HG03025 (cell line): Measurements from ENCODE around the gene TXNDC16.
"Not testable (repeated sequence)": the region's sequence is repeated elsewhere in the genome, so short reads cannot be mapped to it uniquely, and the experiment has no call there.

Experiments used
- ATAC-seq: cut with Tn5 transposase; IDR thresholded peaks from one replicate; pipeline ENCODE4 v1.9.1; 2021; ENCODE audit warnings: mild to moderate bottlenecking, moderate library complexity; ENCODE audit not compliant: unreplicated experiment, low FRiP score

TXNDC16 gene

DNA sequence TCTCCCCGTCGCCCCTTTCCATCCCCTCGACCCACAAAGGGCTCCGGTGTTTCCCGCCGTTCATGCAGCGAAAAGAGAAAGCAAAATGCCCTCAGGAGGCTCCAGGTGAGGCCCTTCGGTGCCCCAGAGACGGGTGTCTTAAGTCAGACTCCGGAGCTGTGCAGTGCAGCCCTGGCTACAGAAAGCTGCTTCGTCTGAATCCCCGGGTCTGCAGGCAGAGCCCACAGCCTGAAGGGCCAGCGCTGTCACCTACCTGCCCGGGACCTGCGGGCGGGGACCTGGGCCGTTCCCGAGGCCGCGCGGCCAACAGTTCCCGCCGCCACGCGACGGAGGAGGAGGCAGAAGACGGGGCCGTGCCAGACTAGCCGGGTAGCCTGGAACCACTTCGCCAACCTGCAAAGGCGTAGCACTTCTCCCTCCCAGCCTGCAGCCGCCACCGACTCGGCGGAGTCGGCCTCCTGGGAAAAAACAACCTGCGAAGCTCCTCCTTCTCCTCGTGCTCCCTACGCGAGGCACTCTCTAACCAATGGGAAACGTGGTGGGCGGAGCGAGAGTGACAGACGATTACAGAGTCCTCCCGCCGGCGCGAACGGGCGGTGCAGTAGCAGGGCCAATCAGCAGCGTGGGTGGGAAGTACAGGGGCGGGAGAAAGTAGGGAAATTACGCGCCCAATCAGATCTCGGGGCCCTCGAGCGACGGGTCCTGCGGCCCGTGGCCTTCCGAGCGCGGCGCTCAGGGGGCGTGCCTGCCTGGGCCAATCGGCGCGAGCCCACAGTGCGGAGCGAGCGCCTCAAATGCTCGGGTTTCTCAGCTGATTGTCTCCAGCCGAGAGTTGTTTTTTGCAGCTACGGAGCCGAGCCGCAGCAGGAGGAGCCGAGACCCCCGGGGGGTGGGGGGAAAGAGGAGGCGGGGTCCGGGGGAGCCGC is at the start of gene TXNDC16, which contains the start of gene GPR137C:
TXNDC16 (minus strand) TSS at position 443 of the 926 bp plus-strand sequence. CDS start 8,948 bp downstream, outside the sequence.
GPR137C (plus strand) TSS at position 774 of the 926 bp plus-strand sequence. CDS start 312 bp downstream, outside the sequence.
- ATAC-seq = peak; percentile 91

GRCh38 chr14:52599974-52600373 is 47.7 kb upstream of the TXNDC16 start:
- no peak for ATAC-seq

GRCh38 chr14:52598568-52598967 is 46.3 kb upstream of the TXNDC16 start:
- ATAC-seq = no peak

DNA sequence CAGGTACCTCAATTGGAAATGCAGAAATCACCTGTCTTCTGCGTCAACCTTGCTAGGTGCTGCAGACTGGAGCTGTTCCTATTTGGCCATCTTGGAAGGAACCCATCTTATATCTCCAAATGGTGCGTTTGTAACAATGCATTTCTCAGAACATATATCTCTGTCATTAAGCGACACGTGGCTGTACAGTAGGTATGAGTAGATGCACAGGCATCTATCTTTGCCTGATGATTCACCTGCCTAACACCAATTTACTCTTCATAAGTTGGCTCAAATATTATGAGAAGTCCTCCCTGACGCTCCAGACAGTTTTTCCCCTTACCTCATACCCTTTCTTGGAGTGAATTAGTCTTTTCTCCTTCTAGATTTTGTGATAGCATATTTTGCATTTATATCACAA is 44.6 kb upstream of the TXNDC16 start:
- ATAC-seq = no peak

- ATAC-seq = no peak
These were observed 44.0 kb upstream of the TXNDC16 start for GRCh38 chr14:52596320-52596719.

DNA sequence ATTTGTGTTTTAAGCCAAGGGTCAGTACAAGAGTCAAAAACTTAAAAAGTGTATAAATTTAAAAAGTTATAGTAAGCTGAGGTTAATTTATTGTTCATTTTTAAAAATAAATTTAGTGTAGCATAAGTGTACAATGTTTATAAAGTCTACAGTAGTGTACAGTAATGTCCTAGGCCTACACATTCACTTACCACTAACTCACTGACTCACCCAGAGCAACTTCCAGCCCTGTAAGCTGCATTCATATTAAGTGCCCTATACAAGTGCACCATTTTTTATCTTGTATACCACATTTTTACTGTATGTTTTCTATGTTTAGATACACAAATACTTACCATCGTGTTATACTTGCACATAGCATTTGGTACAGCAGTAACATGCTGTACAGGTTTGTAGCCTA is 38.0 kb upstream of the TXNDC16 start:
- ATAC-seq = no peak

GRCh38 chr14:52589646-52590045 is 37.3 kb upstream of the TXNDC16 start:
- ATAC-seq = no peak

DNA sequence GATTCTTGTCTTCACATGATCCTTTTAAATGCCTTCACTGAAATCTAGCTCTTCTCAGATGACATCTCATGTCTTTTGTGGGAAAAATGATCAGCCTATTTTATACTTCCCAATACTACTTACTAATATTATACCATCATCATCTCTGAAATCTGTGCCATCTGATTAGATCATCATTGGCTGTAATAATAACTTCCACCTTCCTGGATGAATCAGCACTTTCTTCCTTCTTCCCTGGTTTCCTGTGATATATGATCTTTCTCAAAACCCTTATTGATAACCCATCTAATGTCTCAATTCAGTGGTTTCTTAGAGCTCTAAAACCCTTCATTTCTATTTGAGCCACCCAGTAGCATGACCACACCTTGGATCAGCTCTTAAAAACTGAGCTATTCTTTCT is 31.2 kb upstream of the TXNDC16 start:
- no peak for ATAC-seq

- no peak for ATAC-seq
These were observed 23.6 kb upstream of the TXNDC16 start for GRCh38 chr14:52575858-52576257.

- ATAC-seq = not testable (repeated sequence)
These were observed 16.1 kb upstream of the TXNDC16 start for GRCh38 chr14:52568454-52568853.

- no peak for ATAC-seq
These were observed 10.8 kb upstream of the TXNDC16 start for GRCh38 chr14:52563120-52563519.

DNA sequence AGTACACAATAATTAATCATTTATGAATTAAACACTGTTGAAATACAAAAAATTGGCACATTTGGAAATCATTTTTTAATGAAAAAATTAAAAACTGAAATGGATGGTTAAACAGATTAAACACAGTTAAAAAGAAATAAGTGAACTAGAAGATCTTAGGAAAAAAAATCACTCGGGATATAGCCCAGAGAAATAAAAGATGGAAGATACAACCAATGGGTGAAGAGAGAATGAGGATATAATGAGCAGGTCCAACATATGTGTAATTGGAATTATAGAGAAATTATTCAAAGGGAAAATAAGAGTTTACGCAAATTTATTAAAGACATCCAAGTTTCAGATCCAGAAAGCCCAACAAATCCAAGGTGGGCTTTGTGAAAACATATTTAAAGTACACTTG is 6.4 kb upstream of the TXNDC16 start:
- ATAC-seq = no peak

- ATAC-seq = no peak
These were observed 1.6 kb upstream of the TXNDC16 start for GRCh38 chr14:52553671-52554575.

DNA sequence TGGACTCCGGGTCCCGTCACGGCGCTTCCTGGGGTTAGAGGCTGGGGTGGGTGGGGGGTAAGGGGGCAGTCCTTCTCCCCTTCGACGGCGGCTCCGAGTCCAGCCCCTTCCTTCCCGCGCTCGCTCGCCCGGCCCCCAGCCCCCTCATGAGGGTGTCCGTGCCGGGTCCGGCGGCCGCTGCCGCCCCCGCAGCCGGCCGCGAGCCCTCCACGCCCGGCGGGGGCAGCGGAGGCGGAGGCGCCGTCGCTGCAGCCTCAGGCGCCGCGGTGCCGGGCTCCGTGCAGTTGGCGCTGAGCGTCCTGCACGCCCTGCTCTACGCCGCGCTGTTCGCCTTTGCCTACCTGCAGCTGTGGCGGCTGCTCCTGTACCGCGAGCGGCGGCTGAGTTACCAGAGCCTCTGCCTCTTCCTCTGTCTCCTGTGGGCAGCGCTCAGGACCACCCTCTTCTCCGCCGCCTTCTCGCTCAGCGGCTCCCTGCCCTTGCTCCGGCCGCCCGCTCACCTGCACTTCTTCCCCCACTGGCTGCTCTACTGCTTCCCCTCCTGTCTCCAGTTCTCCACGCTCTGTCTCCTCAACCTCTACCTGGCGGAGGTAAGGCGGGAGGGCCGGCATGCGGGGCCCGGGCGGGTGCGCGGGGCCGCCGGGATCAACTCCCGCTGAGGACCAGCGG is 831 bp upstream of the TXNDC16 start:
- ATAC-seq = peak; percentile 27

DNA sequence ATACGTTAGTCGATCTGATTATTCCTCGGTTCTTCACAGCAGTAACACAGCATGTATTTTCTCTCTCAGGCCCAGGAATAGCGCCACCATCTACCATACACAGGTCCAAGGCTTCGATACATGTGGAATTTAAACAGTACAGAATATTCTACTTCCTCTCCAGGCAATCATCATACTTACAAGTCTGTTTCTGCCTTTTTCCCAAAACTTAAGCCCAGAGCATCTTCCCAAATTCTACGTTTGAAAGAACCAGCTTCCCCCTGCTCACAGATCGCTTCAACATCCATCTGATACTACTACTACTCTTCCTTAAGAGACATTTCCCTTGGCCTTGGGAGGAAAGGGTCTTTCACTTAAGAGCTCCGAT is 626 bp downstream of the TXNDC16 start:
- no peak for ATAC-seq

- ATAC-seq = no peak
These were observed 1.1 kb downstream of the TXNDC16 start for GRCh38 chr14:52551205-52551604.

- no peak for ATAC-seq
These were observed 1.6 kb downstream of the TXNDC16 start for GRCh38 chr14:52550661-52551060.

DNA sequence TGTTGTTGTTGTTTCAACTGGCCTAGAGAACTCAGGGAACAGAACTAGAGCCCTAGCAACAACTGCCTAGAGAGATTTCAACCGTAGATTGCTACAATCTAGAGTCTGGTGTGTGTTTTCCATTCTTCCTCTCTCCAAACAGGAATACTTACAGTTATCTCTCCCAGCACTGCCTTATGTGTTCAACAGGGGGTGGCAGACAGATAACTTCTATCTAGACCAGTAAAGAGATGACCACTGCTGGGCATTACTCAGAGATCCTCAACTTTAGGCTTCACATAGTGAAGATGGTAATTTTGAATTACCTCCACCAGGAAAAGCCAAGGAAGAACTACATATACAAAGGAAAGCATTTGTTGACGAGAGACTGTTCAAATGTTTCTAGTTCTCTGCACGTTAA is 4.8 kb downstream of the TXNDC16 start:
- ATAC-seq = no peak

DNA sequence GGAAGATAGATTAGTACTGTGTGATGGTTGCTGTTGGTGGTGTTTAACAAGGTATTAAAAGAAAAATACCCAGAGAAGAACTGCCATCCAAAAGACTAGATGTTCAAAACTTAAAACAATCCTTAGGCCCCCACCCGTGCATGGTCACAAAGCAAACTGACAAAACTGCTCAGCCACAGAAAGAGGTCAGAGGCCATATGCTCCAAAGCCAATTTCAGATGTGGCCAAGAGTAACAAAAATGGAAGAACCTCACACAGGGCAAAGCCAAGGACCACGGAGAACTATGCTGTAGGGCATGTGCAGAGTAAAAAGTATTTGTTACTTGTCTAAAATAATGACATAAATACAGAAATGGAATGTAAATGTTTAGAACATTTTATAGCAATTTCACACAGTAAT is 5.3 kb downstream of the TXNDC16 start:
- no peak for ATAC-seq

DNA sequence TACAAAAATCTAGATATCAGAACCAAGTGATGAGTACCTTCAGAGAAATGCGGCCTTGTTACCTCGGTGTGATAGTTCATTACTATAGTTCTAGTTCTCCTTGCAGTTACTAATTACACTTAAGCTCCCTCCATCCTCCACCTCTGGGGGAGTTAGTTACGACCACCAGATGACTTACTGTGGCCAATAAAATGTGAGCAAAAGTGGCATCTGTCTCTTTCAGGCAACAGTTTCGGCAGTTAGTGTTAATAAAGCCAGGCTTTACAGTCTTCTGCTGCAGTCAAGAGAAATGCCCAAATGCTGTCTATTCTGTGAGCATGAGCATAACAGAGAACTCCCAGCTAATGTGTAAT is 6.0 kb downstream of the TXNDC16 start:
- ATAC-seq = no peak
